DND-41 (cell line): Measurements from ENCODE around the gene GTF3C1.

Experiments used
- ATAC-seq: fragments of 200-7000 bp; cut with Tn5 transposase; 3 replicates; pipeline ENCODE4 v1.9.1; 2021; ENCODE audit warnings: low read depth; ENCODE audit not compliant: insufficient read depth
- DNase-seq: peaks from one replicate; pipeline ENCODE4 v3.0.0-alpha.2; 2020
- H2AFZ ChIP-seq: 2 replicates; pipeline ENCODE4 v1.6.0; 2012; ENCODE audit warnings: low read depth, low read length
- H3K27ac ChIP-seq: 2 replicates; pipeline ENCODE4 v1.5.1; 2012; ENCODE audit warnings: low read length, inconsistent platforms
- H3K27me3 ChIP-seq: fragments of 200-600 bp; sonication (generic); 2 replicates; pipeline ENCODE4 v1.6.0; 2012; ENCODE audit warnings: low read length, mild to moderate bottlenecking, inconsistent platforms; ENCODE audit not compliant: insufficient read depth, poor library complexity
- H3K36me3 ChIP-seq: 2 replicates; pipeline ENCODE4 v1.5.1; 2012; ENCODE audit warnings: low read length, inconsistent platforms; ENCODE audit not compliant: insufficient read depth
- H3K4me1 ChIP-seq: 2 replicates; pipeline ENCODE4 v1.5.1; 2012; ENCODE audit warnings: mild to moderate bottlenecking, low read length; ENCODE audit not compliant: insufficient read depth
- H3K4me2 ChIP-seq: 2 replicates; pipeline ENCODE4 v1.6.0; 2012; ENCODE audit warnings: mild to moderate bottlenecking, moderate library complexity, low read length, inconsistent platforms; ENCODE audit not compliant: insufficient read depth
- H3K4me3 ChIP-seq, 2 experiments: fragments of 200-600 bp in 1 of 2; shearing (Covaris generic) in 1 of 2; 2 replicates each; pipeline ENCODE4 v1.5.1; 2012 to 2016; ENCODE audit warnings: inconsistent platforms in 2 of 2, low read length in 2 of 2, mild to moderate bottlenecking in 2 of 2, low read depth in 1 of 2, moderate library complexity in 1 of 2
- H3K79me2 ChIP-seq: 2 replicates; pipeline ENCODE4 v1.6.0; 2012; ENCODE audit warnings: low read length, inconsistent platforms; ENCODE audit not compliant: insufficient read depth
- H3K9ac ChIP-seq: 2 replicates; pipeline ENCODE4 v1.6.0; 2012; ENCODE audit warnings: low read depth, mild to moderate bottlenecking, inconsistent platforms, low read length, moderate library complexity
- H3K9me3 ChIP-seq: 2 replicates; pipeline ENCODE4 v1.5.1; 2012; ENCODE audit warnings: low read length, moderate library complexity, mild to moderate bottlenecking, inconsistent platforms; ENCODE audit not compliant: insufficient read depth, severe bottlenecking
- H4K20me1 ChIP-seq: 2 replicates; pipeline ENCODE4 v1.6.0; 2012; ENCODE audit warnings: low read length; ENCODE audit not compliant: insufficient read depth
- CTCF ChIP-seq: IDR thresholded peaks from 2 replicates; pipeline ENCODE4 v1.5.1; 2012; ENCODE audit warnings: borderline replicate concordance, low read length, moderate library complexity, mild to moderate bottlenecking; ENCODE audit not compliant: poor library complexity, severe bottlenecking; ENCODE audit errors: extremely low read depth
- EZH2 ChIP-seq: IDR thresholded peaks from 3 replicates; pipeline ENCODE4 v1.6.1; 2012; ENCODE audit warnings: borderline replicate concordance, low read depth, mild to moderate bottlenecking, moderate library complexity, low read length, inconsistent platforms; ENCODE audit not compliant: severe bottlenecking

Gene GTF3C1

GRCh38 chr16:27465483-27465879 lies 84.2 kb downstream of the GTF3C1 start:
- Histone ChIP-seq H3K27ac (no peak overlapping the region), H4K20me1 (no peaks in the 10 kb centered on the region)
- TF ChIP-seq EZH2 (no peak), CTCF (no peak)

GRCh38 chr16:27464626-27465482 lies 84.9 kb downstream of the GTF3C1 start:
- H3K4me3 ChIP-seq = no peak overlapping the region
- no peak overlapping the region for H3K9ac ChIP-seq
- DNase-seq = no peak
- no peak for ATAC-seq
- peaks cover 92% of the 10 kb centered on the region for H3K36me3 ChIP-seq
- no peaks in the 10 kb centered on the region for H3K9me3 ChIP-seq
- TF ChIP-seq CTCF = no peak
- H4K20me1 ChIP-seq = no peaks in the 10 kb centered on the region
- H3K4me2 ChIP-seq = no peak overlapping the region
- no peaks in the 10 kb centered on the region for H3K4me1 ChIP-seq
- H2AFZ ChIP-seq = no peak overlapping the region
- no peaks in the 10 kb centered on the region for H3K79me2 ChIP-seq
- H3K27ac ChIP-seq = no peak overlapping the region
- no peaks in the 10 kb centered on the region for H3K27me3 ChIP-seq

More at GRCh38 chr16:27465483-27465879, 84.2 kb downstream of the GTF3C1 start:
- Histone ChIP-seq H3K4me3 (no peak overlapping the region), H3K4me1 (no peaks in the 10 kb centered on the region), H3K9me3 (no peaks in the 10 kb centered on the region), H3K4me2 (no peak overlapping the region), H3K36me3 (peaks cover 98% of the 10 kb centered on the region), H3K27me3 (no peaks in the 10 kb centered on the region), H3K9ac (no peak overlapping the region), H2AFZ (no peak overlapping the region), H3K79me2 (no peaks in the 10 kb centered on the region)
- ATAC-seq (no peak), DNase-seq (no peak)

- no peak overlapping the region for H3K27ac ChIP-seq
- no peaks in the 10 kb centered on the region for H3K79me2 ChIP-seq
- no peaks in the 10 kb centered on the region for H3K9me3 ChIP-seq
- no peak overlapping the region for H3K4me3 ChIP-seq
- H3K4me1 ChIP-seq = no peaks in the 10 kb centered on the region
- no peaks in the 10 kb centered on the region for H3K27me3 ChIP-seq
- peaks cover 83% of the 10 kb centered on the region for H3K36me3 ChIP-seq
- H3K4me2 ChIP-seq = no peak overlapping the region
- TF ChIP-seq CTCF = no peak
- no peak for TF ChIP-seq EZH2
- no peak overlapping the region for H2AFZ ChIP-seq
- DNase-seq (no peak), ATAC-seq (0 out of 3 replicates have a peak, but pooled peaks have one; percentile 23)
- H4K20me1 ChIP-seq = no peaks in the 10 kb centered on the region
- no peak overlapping the region for H3K9ac ChIP-seq
Measured at GRCh38 chr16:27463741-27464591, 85.7 kb downstream of the GTF3C1 start.
